Measurements from ENCODE around the gene SEC23IP.

Gene SEC23IP

DNA sequence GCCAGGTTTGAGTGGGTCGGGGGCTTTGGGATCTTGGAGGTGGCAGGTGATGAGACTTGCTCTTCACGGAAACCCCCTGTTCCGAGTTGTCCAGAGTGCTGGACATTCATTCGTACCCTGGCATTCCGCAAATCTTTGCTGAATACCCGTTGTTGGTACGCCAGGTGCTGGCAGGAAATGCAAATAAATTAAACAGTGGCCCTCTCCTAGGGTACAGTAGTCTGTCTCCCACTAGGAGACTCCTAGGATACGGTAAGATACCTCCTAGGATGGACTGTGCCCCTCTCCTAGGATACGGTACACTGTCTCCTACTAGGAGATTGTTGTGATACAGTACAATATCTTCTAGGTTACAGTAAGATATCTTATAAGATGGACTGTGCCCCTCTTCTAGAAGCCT is 544 bp downstream of the SEC23IP start:
- TF ChIP-seq, protein P1, sequence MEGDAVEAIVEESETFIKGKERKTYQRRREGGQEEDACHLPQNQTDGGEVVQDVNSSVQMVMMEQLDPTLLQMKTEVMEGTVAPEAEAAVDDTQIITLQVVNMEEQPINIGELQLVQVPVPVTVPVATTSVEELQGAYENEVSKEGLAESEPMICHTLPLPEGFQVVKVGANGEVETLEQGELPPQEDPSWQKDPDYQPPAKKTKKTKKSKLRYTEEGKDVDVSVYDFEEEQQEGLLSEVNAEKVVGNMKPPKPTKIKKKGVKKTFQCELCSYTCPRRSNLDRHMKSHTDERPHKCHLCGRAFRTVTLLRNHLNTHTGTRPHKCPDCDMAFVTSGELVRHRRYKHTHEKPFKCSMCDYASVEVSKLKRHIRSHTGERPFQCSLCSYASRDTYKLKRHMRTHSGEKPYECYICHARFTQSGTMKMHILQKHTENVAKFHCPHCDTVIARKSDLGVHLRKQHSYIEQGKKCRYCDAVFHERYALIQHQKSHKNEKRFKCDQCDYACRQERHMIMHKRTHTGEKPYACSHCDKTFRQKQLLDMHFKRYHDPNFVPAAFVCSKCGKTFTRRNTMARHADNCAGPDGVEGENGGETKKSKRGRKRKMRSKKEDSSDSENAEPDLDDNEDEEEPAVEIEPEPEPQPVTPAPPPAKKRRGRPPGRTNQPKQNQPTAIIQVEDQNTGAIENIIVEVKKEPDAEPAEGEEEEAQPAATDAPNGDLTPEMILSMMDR (IDR thresholded peaks at IDR 0.05): no peak
- H3K27me3 ChIP-seq (ENCODE audit: control insufficient read depth, insufficient read depth, low read length): no peaks in the 10 kb centered on the region
- peak overlapping the region; percentile 94 for H3K9ac ChIP-seq
- H3K36me3 ChIP-seq (ENCODE audit: control insufficient read depth, insufficient read depth, low read length): no peaks in the 10 kb centered on the region
- H3K27ac ChIP-seq: peak overlapping the region; percentile 85
- peaks cover 19% of the 10 kb centered on the region for H3K79me2 ChIP-seq
- peak overlapping the region; percentile 89 for H3K4me3 ChIP-seq (ENCODE audit: low read depth, low read length)
- H3K4me2 ChIP-seq (ENCODE audit: low read length): peak overlapping the region; percentile 97
- peak overlapping the region; percentile 94 for H2AFZ ChIP-seq
- H3K4me1 ChIP-seq: peaks cover 15% of the 10 kb centered on the region
- H3K9me3 ChIP-seq (ENCODE audit: control insufficient read depth, low read length): no peaks in the 10 kb centered on the region

DNA sequence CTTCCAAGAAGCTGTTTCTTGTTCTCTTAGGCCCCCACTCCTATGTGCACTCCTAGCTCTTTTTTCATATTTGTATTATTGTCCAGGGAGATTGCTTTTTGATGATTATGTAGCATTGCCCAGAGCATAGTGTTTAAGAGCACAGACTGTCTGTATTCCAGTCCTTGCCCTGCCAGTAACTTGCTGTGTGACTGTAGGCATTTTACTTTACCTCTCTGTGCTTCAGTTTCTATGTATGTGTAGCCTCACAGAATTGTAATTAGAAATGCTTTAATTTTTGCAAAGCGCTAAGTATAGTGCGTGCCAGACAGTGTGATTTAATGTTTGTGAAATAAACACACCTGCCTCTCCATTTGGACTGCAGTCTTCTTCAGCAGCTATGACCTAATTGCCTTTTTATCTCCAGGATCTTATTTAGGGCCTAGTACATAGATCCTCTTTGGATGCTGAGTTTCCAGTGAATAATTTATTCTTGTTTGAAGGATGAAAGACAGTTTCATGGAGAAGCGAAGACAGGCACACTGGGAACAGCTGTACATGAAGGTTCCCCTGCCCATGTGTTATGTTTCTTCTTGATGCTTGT is 1.4 kb downstream of the SEC23IP start:
- H3K4me2 ChIP-seq (ENCODE audit: low read length): peak overlapping the region; percentile 1
- H3K4me1 ChIP-seq: peaks cover 15% of the 10 kb centered on the region
- TF ChIP-seq, protein P1 (IDR thresholded peaks at IDR 0.05): no peak
- H2AFZ ChIP-seq: no peak overlapping the region
- peaks cover 19% of the 10 kb centered on the region for H3K79me2 ChIP-seq
- H3K27ac ChIP-seq: no peak overlapping the region
- no peaks in the 10 kb centered on the region for H3K27me3 ChIP-seq (ENCODE audit: control insufficient read depth, insufficient read depth, low read length)
- H3K36me3 ChIP-seq (ENCODE audit: control insufficient read depth, insufficient read depth, low read length): no peaks in the 10 kb centered on the region
- H3K4me3 ChIP-seq (ENCODE audit: low read depth, low read length): no peak overlapping the region
- H3K9ac ChIP-seq: no peak overlapping the region
- H3K9me3 ChIP-seq (ENCODE audit: control insufficient read depth, low read length): no peaks in the 10 kb centered on the region

DNA sequence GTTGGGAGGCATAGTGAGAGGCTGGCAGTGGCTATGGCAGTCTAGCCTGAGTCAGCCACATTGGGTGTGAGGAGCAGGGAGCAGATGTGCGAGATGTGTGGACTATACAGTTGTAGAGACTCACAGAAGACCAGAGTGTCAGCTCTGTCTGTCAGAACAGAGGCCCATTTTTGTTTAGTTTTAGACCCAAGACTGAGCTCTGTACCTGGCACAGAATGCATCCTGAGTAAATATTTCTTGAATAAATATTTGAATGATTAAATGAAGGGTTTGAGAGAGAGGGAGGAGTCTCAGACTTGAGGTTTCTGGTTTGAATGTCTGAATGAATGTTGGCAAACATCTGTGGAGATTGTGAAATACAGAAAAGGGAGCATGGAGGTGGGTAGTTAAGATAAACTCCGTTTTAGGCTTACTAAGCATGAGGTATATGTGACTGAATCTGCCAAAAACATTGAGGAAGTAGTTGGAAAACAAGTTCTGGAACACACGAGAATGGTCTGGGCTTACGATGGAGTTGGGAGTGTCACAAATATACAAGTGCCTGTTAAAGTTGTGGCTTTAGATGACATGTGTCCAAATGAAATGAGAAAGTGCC is 3.6 kb downstream of the SEC23IP start:
- Histone ChIP-seq H3K4me1 (peaks cover 15% of the 10 kb centered on the region), H3K27me3 (ENCODE audit: control insufficient read depth, insufficient read depth, low read length) (no peaks in the 10 kb centered on the region), H3K27ac (no peak overlapping the region), H3K79me2 (peaks cover 25% of the 10 kb centered on the region), H3K4me2 (ENCODE audit: low read length) (no peak overlapping the region), H3K36me3 (ENCODE audit: control insufficient read depth, insufficient read depth, low read length) (no peaks in the 10 kb centered on the region), H3K9me3 (ENCODE audit: control insufficient read depth, low read length) (no peaks in the 10 kb centered on the region), H3K4me3 (ENCODE audit: low read depth, low read length) (no peak overlapping the region), H3K9ac (no peak overlapping the region), H2AFZ (no peak overlapping the region)
- TF ChIP-seq, protein P1 (IDR thresholded peaks at IDR 0.05): no peak

DNA sequence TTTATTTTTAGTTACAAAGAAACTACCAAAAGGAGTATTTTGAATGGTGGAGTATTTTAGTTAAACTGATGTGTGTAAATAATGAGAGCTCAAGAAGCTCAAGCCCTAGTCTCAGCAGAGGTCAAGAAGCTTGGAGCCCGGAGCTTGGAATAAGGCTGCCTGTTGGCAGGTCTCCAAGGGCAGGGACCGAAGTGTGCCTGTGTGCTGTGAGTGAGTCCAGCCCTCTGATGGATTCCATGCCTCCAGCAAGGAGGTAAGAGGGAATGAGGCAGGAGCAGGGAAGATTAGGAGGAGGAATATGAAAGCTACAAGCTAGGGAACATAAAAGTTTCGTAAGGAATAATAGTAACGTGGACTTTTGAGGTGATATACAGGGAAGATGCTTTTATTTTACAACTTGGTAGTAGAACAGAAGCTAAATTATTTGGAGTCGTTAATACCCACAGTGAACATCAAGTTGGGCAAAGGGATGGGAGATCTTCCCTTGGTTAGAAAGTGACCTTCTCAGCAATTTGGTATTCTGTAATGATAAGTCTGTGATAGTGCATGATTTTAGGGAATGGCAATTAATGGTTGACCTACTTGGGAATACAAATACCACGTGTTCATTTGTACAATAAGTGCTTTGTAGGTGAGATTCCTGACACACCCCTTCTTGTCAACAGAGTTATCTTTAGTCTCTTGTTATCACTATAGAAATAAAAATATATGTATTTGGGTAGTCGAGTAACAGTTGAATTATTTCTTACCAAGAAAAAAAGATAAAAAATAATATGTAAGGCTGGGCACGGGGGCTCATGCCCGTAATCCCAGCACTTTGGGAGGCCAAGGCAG is 4.6 kb downstream of the SEC23IP start:
- Histone ChIP-seq H3K79me2 (peaks cover 31% of the 10 kb centered on the region), H3K4me3 (ENCODE audit: low read depth, low read length) (no peak overlapping the region), H3K9me3 (ENCODE audit: control insufficient read depth, low read length) (no peaks in the 10 kb centered on the region), H3K36me3 (ENCODE audit: control insufficient read depth, insufficient read depth, low read length) (no peaks in the 10 kb centered on the region), H3K4me2 (ENCODE audit: low read length) (no peak overlapping the region), H3K27ac (no peak overlapping the region), H3K27me3 (ENCODE audit: control insufficient read depth, insufficient read depth, low read length) (no peaks in the 10 kb centered on the region), H3K9ac (no peak overlapping the region), H3K4me1 (peaks cover 15% of the 10 kb centered on the region), H2AFZ (no peak overlapping the region)
- TF ChIP-seq, protein P1 (IDR thresholded peaks at IDR 0.05): no peak
